GM21529 (cell line): Measurements from ENCODE around the gene TASP1.

Source experiments
- ATAC-seq: cut with Tn5 transposase; IDR thresholded peaks from one replicate; pipeline ENCODE4 v1.9.1; 2021; ENCODE audit not compliant: unreplicated experiment

The TASP1 gene

GRCh38 chr20:13355411-13355810 lies 283.3 kb downstream of the TASP1 start:
- ATAC-seq, result no peak

GRCh38 chr20:13353261-13353945 lies 285.3 kb downstream of the TASP1 start:
- ATAC-seq, result no peak

- ATAC-seq, result no peak
Observed at GRCh38 chr20:13349235-13349604, 289.5 kb downstream of the TASP1 start.

GRCh38 chr20:13348311-13349234 lies 290.2 kb downstream of the TASP1 start:
- no peak for ATAC-seq

GRCh38 chr20:13344671-13345070 lies 294.1 kb downstream of the TASP1 start:
- no peak for ATAC-seq

GRCh38 chr20:13342469-13343242 lies 296.1 kb downstream of the TASP1 start:
- ATAC-seq, result no peak

GRCh38 chr20:13341737-13342393 lies 296.9 kb downstream of the TASP1 start:
- ATAC-seq, result no peak

- ATAC-seq, result no peak
Observed at GRCh38 chr20:13340088-13340487, 298.6 kb downstream of the TASP1 start.
